Ovary (tissue), 9 donors: ENCODE data around the gene SLC35E4. TPM values are rescaled to one million over a fixed set of nuclear protein-coding genes. Genes with fewer than 3 reads are reported as not detected.

Experiments used
- DNase-seq, 5 donors: peaks; one replicate each; pipeline ENCODE4 v3.0.0-alpha.2; 2019 to 2020
- H3K27ac ChIP-seq, 2 donors: fragments of 200-600 bp; one replicate each; pipeline versions ENCODE4 v1.5.1 to v1.8.0; 2019 to 2022
- H3K27me3 ChIP-seq: fragments of 200-600 bp; one replicate; pipeline ENCODE4 v1.8.0; 2022
- H3K36me3 ChIP-seq: fragments of 200-600 bp; sonication (generic); one replicate; pipeline ENCODE4 v1.5.1; 2019
- H3K4me1 ChIP-seq: one replicate; pipeline ENCODE4 v1.8.1; 2013; ENCODE audit warnings: mild to moderate bottlenecking, moderate library complexity; ENCODE audit not compliant: insufficient read depth
- H3K4me3 ChIP-seq: fragments of 200-600 bp; sonication (generic); one replicate; pipeline ENCODE4 v1.5.1; 2017
- H3K9me3 ChIP-seq, 2 donors: fragments of 200-600 bp in 1 of 2; sonication (generic) in 1 of 2; one replicate each; pipeline versions ENCODE4 v1.5.1 to v1.8.1; 2013 to 2019; ENCODE audit warnings: mild to moderate bottlenecking in 1 of 2, moderate library complexity in 1 of 2
- EP300 ChIP-seq: sonication (generic); formaldehyde crosslinking; IDR thresholded peaks from one replicate; pipeline ENCODE4 v1.6.1; 2017; ENCODE audit warnings: antibody characterized with exemption
- POLR2A ChIP-seq: fragments of 450-650 bp; IDR thresholded peaks from one replicate; pipeline ENCODE4 v1.6.1; 2017; ENCODE audit warnings: antibody characterized with exemption, mild to moderate bottlenecking, moderate library complexity
- WGBS, 3 donors: extraction: QIAGEN DNeasy Blood & Tissue Kit in 1 of 3; methylation state at CpG; one replicate each; pipeline versions ENCODE4 v1.1.5 to v1.1.7; 2013 to 2017; 5-methylcytosine and 5-hydroxymethylcytosine counted together
- intact Hi-C, 4 donors: fragments of 100-400 bp; cut with DNase I; formaldehyde crosslinking; loops; one replicate each; pipeline versions ENCODE4 v1.11.0 to v1.15.1; 2022 to 2023
- polyA plus RNA-seq, 2 donors: library from polyadenylated mRNA; stranded (reverse); fragments of 200-250 nt in 1 of 2; fragments of 350-450 nt in 1 of 2; fragmentation: Illumina TruSeq in 1 of 2; extraction: RNeasy Lipid Tissue Mini Kit (QIAGEN cat#74804) in 1 of 2; gene quantifications; one replicate each; pipeline ENCODE4 v1.2.3, GENCODE V29; 2013 to 2014
- total RNA-seq, 7 donors: library from RNA; depleted of rRNA in 2 of 7; stranded (reverse); fragments of >200 nt in 2 of 7; fragmentation: NEBNext Ultra II Directional in 3 of 7; extraction: Animal tissue kit (Norgen Biotek cat#: 25700) in 3 of 7; gene quantifications; one replicate each; pipeline versions ENCODE4 v1.1.0 to v1.2.4, GENCODE V29; 2016 to 2023
- TF ChIP-seq, protein P1 (sequence below), 3 donors: fragments of 450-650 bp in 2 of 3; fragments of 200-600 bp in 1 of 3; IDR thresholded peaks; one replicate each; pipeline versions ENCODE4 v1.5.1 to v1.8.0; 2016 to 2022; ENCODE audit warnings: antibody characterized with exemption in 3 of 3, mild to moderate bottlenecking in 1 of 3
- donor health status: DM: no; HTN: no; CAD: no; lungs with moderate emphysema.
- donor health status: DM: no; HTN: no; CAD: no.
- donor health status: Bipolar disorder and iron deficiency.
- donor health status: DM: yes; HTN: yes; CAD: no.
- donor health status: DM: no; HTN: no; CAD: no.
- donor health status: DM: yes; HTN: yes; CAD: no.

Gene SLC35E4
- total and polyA plus RNA-seq, 9 donors, result 0.90 to 6.7 (median 3.5) TPM

DNA sequence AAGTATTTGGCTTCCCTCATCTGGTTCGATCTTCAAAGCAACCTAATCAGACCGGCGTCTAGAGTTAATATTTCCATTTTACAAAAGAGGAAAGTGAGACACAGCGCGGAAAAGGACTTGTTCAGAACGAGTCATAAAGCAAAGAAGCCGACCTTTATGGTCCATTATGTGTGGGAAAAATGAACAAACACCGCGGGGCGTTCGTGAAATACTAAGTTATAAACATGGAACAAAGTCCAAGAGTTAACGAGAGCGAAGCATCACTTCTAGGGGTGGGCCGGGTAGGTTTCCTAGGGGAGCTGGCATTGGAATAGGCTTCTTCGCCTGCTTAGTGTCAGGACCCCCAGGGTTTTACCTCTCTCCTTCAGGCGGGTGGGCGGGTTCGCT lies 31.5 kb downstream of the SLC35E4 start:
- intact Hi-C loops, result no loop called here
- TF ChIP-seq, protein P1, sequence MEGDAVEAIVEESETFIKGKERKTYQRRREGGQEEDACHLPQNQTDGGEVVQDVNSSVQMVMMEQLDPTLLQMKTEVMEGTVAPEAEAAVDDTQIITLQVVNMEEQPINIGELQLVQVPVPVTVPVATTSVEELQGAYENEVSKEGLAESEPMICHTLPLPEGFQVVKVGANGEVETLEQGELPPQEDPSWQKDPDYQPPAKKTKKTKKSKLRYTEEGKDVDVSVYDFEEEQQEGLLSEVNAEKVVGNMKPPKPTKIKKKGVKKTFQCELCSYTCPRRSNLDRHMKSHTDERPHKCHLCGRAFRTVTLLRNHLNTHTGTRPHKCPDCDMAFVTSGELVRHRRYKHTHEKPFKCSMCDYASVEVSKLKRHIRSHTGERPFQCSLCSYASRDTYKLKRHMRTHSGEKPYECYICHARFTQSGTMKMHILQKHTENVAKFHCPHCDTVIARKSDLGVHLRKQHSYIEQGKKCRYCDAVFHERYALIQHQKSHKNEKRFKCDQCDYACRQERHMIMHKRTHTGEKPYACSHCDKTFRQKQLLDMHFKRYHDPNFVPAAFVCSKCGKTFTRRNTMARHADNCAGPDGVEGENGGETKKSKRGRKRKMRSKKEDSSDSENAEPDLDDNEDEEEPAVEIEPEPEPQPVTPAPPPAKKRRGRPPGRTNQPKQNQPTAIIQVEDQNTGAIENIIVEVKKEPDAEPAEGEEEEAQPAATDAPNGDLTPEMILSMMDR (IDR thresholded peaks at IDR 0.05), result no peak
- TF ChIP-seq POLR2A (no peak), EP300 (no peak)
- Histone ChIP-seq H3K27me3 (no peaks in the 10 kb centered on the region), H3K4me1 (peaks cover 4% of the 10 kb centered on the region), H3K36me3 (no peaks in the 10 kb centered on the region), H3K9me3 (no peaks in the 10 kb centered on the region), H3K4me3 (peak overlapping the region; percentile 65), H3K27ac (no peak overlapping the region)
- DNase-seq, result no peak
- 1 to 2% (median 2%) methylated on average over 18 of the region's 18 CpGs for WGBS, 3 donors

DNA sequence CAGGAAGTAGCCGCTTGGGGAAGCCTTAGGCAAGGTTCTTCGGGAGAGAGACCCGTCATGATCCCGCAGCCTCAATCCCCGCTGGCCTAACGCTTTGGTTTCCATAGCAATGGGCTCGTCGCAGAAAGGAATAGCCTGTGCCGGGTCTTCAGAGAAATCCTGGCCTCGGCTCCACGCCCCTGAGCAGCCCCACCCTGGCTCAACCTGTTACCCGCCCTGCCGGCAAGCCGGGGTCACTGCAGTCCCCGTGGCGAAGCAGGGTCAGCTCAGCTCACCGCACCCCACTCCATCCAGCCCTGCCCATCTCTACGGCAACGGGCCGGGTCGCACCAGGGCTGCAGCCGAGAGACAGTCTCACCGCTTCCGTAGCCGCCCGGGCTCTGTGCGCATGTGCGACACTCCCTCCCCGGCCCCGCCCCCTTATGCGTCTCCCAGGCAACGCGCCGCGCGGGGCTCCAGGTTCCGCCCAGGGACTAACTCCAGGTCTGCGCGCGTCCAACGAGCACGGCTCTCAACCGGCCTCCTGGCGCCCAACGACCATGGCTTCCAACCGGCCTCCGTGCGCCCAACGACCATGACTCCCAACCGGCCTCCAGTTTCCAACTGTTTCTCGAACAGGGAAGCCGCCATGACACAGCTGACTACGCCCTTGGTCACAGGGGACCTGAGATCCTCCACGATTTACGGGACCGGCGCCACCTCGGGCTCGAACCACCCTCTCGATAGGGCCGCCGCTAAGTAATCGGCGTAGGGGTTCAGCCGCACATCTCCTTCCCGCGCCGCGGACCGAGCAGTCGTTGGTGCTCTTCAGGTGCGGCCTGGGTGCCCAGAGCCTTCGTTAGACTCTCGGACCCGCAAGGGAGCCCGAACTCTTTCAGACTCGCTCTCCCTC lies 32.2 kb downstream of the SLC35E4 start, which contains the start of gene DUSP18:
TSS of gene DUSP18 (minus strand) at position 382 of the 892 bp plus-strand sequence. CDS start 3,872 bp downstream, outside the sequence.
- H3K4me3 ChIP-seq, result peak within 1 kb of the TSS; percentile 65
- intact Hi-C loops, result no loop called here
- WGBS, 3 donors, result 1% methylated on average over 73 to 77 of the region's 77 CpGs
- no peak within 1 kb of the TSS for H3K27ac ChIP-seq
- H3K27me3 ChIP-seq, result no peaks in the 10 kb centered on the region
- TF ChIP-seq, protein P1 (IDR thresholded peaks at IDR 0.05), result peak in 2 of 3 donors; percentile 32 to 37
- TF ChIP-seq EP300 (no peak), POLR2A (peak; percentile 24)
- peak; percentile 90 to 98 (median 95) for DNase-seq
- no peaks in the 10 kb centered on the region for H3K9me3 ChIP-seq
- H3K36me3 ChIP-seq, result no peaks in the 10 kb centered on the region
- peaks cover 4% of the 10 kb centered on the region for H3K4me1 ChIP-seq

DNA sequence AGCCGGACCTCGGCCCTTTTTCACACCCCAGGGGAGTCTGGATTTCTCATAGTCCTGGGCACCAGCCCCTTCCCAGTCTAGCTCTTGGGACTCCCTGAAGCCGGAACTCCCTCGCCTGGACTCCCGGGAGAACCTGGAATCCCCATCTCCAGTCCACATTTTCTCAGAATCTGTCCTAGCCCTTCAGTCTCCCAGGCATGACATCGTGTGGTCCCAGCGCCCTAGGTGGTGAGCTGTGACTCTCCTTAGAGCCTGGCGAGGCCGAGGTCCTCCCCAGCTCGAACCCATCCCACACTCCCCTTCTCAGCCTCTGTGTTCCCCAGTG lies 32.8 kb downstream of the SLC35E4 start:
- Histone ChIP-seq H3K4me3 (peak overlapping the region; percentile 65), H3K4me1 (peaks cover 4% of the 10 kb centered on the region), H3K9me3 (no peaks in the 10 kb centered on the region), H3K27ac (no peak overlapping the region), H3K27me3 (no peaks in the 10 kb centered on the region), H3K36me3 (no peaks in the 10 kb centered on the region)
- 21 to 32% (median 22%) methylated on average over 10 of the region's 10 CpGs for WGBS, 3 donors
- TF ChIP-seq, protein P1 (IDR thresholded peaks at IDR 0.05), result no peak
- no peak for TF ChIP-seq EP300
- TF ChIP-seq POLR2A, result no peak
- intact Hi-C loops, result no loop called here
- DNase-seq, result no peak

DNA sequence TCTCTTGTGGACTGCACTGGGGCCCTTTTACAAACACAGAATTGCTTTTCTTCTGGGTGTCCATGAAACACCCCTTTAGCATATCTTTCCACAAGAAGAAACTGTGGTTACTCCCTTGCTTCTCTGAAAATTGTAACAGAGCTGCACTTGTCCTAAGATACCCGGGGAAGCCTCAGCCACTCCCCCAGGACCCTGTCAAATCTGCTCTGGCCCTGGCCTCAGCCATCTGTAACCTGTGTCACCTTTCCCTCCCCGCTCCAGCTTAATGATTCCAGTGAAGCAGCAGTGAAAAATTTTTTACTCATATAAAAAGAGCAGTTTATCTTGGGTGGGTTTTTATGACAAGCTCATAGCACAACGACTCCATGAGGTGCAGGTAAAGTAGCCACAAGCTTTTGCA lies 35.5 kb downstream of the SLC35E4 start:
- Histone ChIP-seq H3K36me3 (no peaks in the 10 kb centered on the region), H3K27ac (no peak overlapping the region), H3K9me3 (no peaks in the 10 kb centered on the region), H3K4me3 (no peak overlapping the region), H3K27me3 (no peaks in the 10 kb centered on the region), H3K4me1 (peaks cover 2% of the 10 kb centered on the region)
- 37 to 43% (median 40%) methylated on average over 3 of the region's 3 CpGs for WGBS, 3 donors
- intact Hi-C loops, result no loop called here
- DNase-seq, result no peak
- TF ChIP-seq, protein P1 (IDR thresholded peaks at IDR 0.05), result no peak
- TF ChIP-seq EP300, result no peak
- no peak for TF ChIP-seq POLR2A
